NCI-H2196 treated with DMSO at 0.1 percent for 48 hours (cell line): Measurements from ENCODE around the gene MCM5.
"Not testable (repeated sequence)": the region's sequence is repeated elsewhere in the genome, so short reads cannot be mapped to it uniquely, and the experiment has no call there.

Experiments
- DNase-seq: peaks from one replicate; lab custom pipeline; 2025; ENCODE audit not compliant: unreplicated experiment; lab: John Stamatoyannopoulos, UW

MCM5 gene

GRCh38 chr22:35450824-35451569, 51.1 kb downstream of the MCM5 start:
- no peak for DNase-seq

DNA sequence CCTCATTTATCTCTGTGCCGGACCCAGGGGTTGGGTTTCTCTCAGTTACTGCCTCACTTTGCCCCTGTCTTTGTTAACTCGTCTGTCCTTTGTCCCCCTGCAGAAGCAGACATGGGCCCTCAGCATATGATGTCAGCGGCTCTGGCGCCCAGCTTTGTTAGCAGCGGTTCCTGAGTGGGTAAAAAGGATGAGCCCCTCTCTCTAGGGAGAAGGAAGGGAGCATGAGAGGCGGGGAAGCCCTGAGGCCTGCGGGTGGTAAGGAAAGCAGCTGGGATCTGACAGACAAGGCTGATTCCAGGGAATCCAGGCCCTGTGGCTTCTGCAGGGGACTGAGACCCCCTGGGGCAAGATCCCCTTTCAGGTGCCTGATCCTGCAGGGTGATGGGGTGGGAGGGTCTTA, 51.7 kb downstream of the MCM5 start:
- DNase-seq: no peak

- DNase-seq: no peak
Measured at GRCh38 chr22:35452351-35452781, 52.4 kb downstream of the MCM5 start.

GRCh38 chr22:35452810-35453743, 53.1 kb downstream of the MCM5 start:
- no peak for DNase-seq

- DNase-seq: no peak
Measured at GRCh38 chr22:35454416-35455054, 54.6 kb downstream of the MCM5 start.

DNA sequence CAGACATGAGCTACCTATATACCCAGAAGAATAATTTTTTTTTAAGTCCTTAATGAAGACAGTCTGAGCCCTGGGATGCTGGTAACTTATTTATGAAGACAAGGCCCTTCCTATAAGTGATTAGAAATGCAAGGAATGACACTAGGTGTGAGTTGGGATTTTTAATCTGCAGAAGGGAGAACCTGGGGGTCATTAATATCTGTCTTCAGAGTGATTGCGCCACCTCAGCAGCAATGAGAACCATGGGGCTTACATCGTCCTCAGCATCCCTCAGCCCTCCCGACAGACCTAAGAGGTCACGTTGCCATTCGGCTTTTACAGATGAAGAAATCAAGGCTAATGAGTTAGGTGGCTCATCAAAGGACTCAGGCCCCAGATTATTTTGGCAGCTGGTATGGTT, 55.6 kb downstream of the MCM5 start:
- DNase-seq: no peak

DNA sequence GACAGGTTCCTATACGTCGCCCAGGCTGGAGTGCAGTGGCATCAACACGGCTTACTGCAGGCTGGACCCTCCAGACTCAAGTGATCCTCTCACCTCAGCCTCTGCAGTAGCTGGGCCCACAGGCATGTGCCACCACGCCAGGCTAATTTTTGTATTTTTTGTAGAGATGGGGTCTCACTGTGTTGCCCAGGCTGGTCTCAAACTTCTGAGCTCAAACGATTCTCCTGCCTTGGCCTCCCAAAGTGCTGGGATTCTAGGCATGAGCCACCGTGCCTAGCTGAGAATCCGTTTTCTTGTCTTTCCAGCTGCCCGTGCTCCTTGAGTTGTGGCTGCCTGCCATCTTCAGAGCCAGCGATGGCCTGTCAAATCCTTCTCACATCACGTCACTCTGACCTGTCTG, 56.8 kb downstream of the MCM5 start:
- no peak for DNase-seq

DNA sequence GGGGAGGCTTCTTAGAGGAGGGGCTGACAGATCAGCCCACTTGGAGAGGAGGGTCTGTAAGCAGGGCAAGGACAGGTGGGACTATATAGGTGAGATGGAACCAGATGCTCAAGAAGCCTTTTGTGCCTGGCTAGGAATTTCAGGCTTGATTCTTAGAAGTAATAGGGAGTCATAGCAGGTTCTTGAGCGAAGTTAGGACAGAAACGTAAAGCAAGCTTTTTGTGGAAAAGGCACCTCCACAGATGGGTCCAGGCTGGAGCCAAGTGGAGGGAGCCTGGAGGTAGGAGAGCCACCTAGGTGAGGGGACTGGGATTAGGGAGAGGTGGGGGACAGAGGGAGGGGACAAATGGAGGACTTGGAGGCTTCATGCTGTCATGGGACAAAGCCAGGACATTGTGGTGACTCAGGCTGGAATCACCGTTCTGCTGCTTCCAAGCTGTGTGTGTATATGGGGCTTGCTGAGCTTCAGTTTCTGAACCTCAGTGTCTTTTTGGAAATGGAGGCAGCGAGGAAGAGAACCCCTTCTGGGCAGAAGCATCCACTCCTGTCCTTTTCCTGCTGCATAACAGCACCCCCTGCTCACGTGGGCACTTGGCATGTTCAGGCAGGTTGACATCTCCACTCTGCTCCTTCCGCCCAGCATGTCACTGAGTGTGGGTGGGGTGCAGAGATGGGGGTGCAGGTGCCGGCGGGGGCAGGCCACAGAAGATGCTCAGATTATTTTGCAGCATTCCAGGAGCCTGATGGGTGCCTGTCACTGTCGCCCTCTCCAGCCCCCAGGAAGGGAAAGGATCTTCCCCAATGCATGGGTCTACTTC, 58.0 kb downstream of the MCM5 start:
- DNase-seq: no peak

GRCh38 chr22:35458547-35459422, 58.8 kb downstream of the MCM5 start:
- no peak for DNase-seq

DNA sequence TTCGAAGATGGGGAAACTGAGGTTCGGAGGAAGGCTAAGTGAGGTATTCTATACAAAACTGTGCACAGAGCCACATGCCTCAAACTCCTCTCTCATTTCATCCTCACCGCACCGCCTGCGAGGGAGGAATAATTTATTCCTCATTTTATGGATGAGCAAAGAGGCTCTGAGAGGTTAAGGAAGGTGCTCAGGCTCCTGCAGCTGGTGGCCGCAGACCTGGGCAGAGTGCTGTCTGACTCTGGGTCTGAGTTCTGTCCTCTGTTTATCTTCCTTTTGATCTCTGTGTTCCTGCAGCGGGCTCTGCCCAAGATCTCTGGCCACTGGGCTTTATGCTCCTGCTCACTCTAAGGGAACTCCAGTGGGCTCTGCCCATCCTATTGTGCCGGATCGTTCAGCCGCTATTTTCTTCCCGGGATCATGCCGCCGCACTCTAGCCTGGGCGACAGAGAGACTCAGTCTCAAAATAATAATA, 59.5 kb downstream of the MCM5 start:
- DNase-seq: no peak

- not testable (repeated sequence) for DNase-seq
Measured at GRCh38 chr22:35459976-35460375, 60.0 kb downstream of the MCM5 start.

DNA sequence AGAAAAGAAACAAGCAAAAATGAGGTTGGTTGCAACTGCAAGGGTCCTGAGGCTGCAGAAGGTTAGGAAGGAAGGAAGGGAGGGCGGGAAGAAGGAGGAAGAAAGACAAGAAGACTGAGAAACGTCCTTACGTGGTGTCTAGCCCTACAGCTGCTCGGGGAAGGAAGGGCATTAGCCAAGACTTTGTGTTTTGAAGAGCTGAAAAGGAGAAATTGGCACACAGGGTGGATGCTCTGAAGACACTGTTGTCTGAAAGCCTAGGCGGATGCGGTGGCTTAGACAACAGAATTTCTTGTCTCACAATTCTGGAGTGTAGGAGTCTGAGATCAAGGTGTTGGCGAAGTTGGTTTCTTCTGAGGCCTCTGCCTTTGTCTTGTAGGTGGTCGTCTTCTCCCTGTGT, 60.7 kb downstream of the MCM5 start:
- no peak for DNase-seq

- DNase-seq: no peak
Measured at GRCh38 chr22:35462498-35463230, 62.7 kb downstream of the MCM5 start.

- DNase-seq: no peak
Measured at GRCh38 chr22:35463231-35463933, 63.4 kb downstream of the MCM5 start.

DNA sequence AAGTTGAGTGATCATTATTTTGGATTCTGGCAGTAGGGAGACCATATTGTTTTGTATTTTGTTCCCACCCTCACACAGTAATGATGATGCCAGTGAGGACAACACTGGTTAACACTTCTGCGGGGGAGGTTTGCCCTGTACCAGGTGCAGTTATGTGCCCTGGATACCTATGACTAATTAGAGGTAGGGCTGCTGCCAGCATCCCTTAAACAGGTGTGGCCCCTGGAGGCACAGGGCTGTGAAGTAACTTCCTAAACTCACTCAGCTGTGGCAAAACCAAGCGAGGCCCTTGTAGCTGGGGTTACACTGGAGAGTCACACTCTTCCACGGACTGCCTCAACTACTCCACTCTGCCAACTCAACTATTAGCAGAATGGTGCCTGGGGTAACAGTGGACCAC, 64.5 kb downstream of the MCM5 start:
- no peak for DNase-seq

DNA sequence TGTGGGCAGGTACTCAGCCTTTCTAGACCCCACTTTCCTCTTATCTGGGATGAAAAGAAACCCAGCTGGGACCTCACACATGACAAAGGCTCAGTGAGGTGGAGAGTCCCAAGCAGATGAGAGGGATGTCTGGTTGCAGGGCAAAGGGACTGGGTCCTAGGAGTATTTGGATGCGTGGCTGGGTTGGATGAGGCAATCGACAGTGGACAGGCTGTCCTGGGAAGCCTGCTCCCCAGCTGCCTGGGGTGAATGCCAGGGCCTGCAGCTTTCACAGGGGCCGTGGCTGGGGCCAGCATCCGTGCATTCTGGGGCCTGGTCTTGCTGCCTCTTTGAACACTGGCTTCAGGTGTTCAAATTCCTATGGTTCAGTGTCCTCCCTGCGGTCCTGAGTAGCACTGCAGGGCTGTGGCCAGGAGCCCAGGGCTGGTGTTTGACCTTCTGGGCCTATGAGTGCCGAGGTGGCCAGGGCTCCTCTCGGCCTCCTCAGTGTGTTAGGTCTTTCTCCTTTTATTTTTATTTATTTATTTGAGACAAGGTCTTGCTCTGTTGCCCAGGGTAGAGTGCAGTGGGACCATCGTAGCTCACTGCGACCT, 65.3 kb downstream of the MCM5 start:
- no peak for DNase-seq

DNA sequence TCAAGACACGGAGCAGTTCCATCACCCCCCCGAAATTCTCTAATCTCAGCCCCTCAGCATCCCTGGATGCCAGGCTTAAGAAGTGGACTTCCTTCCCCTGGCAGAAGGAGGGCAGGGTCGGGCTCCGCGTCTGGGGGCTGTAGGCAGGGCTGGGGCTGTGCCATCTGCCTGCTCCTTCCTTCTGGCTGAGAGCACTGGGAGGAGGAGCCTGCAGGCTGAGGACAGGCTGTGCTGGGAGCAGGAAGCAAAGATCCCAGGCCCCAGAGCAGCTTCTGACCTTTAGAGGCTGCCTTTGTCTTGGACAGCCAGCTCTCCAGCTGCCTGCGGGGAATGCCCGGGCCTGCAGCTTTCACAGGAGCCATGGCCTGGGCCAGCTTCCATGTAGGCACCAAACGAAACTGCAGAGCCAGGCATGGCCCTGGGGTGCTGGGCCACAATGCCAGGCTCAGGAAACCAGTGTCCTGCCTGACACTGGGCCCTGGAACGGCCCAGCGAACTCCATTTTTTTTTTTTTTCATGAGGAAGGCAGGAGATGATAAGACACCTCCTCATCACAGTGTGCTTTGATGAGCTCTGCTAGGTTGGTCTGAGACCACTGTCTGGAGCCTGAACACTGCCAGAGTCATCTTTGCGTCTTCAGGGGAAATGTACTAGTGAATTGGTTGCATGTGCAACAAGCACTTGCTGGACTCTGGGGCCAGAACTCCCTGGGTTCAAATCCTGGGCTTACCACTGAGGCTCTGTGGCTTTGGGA, 67.9 kb downstream of the MCM5 start:
- DNase-seq: peak; percentile 53
